ENCODE results near the gene KRT7.

The KRT7 gene

GRCh38 chr12:52259657-52260243 lies 26.7 kb downstream of the KRT7 start:
- no peak for TF ChIP-seq CTCF (IDR thresholded peaks at IDR 0.05; ENCODE audit: low read depth, low read length)
- no peak overlapping the region for H3K4me3 ChIP-seq (ENCODE audit: low read depth, low read length)

DNA sequence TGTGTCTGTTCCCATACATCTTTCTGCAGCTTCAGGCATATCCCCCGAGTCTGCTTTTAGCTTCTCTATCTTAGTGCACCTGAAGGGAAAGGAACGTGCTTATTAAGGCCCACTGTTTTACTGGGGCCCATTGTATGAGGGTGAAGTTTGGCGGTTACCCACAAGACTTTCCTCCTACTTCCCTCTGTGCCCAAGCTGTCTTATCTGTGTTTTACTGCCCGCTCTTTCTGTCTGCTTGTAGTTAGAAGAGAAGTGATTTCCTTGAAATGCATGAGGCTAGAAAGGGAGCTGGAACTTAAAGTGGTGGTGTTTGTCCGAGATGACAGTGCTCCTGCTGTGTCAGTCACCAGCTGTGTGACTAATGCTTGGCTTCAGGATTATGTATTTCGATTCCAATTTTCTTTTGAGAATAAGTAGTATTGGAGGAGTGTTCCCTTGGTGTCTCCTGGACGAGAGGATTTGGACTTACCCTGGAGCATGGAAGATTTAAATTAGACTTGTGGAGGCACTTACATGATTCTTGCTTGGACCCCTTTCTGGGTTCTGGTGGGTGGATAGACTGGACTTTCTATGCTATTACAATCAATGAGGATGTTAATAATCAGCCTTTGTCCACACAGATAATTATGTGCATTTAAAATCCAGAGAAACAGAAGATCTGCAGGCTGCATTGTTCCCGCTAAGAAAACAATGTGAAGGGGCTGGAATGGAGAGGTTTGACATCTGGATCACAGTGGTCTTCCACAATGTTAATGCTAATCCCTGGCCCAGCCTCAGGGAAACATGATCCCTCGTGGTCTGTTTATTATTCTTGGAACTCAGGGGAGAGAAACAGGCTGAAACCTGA lies 27.5 kb downstream of the KRT7 start:
- no peak overlapping the region for H3K4me3 ChIP-seq (ENCODE audit: low read depth, low read length)
- no peak for TF ChIP-seq CTCF (IDR thresholded peaks at IDR 0.05; ENCODE audit: low read depth, low read length)

GRCh38 chr12:52261208-52261484 lies 28.1 kb downstream of the KRT7 start:
- no peak overlapping the region for H3K4me3 ChIP-seq (ENCODE audit: low read depth, low read length)
- no peak for TF ChIP-seq CTCF (IDR thresholded peaks at IDR 0.05; ENCODE audit: low read depth, low read length)

GRCh38 chr12:52262286-52262685 lies 29.2 kb downstream of the KRT7 start:
- TF ChIP-seq CTCF (IDR thresholded peaks at IDR 0.05; ENCODE audit: low read depth, low read length) = no peak
- no peak overlapping the region for H3K4me3 ChIP-seq (ENCODE audit: low read depth, low read length)

DNA sequence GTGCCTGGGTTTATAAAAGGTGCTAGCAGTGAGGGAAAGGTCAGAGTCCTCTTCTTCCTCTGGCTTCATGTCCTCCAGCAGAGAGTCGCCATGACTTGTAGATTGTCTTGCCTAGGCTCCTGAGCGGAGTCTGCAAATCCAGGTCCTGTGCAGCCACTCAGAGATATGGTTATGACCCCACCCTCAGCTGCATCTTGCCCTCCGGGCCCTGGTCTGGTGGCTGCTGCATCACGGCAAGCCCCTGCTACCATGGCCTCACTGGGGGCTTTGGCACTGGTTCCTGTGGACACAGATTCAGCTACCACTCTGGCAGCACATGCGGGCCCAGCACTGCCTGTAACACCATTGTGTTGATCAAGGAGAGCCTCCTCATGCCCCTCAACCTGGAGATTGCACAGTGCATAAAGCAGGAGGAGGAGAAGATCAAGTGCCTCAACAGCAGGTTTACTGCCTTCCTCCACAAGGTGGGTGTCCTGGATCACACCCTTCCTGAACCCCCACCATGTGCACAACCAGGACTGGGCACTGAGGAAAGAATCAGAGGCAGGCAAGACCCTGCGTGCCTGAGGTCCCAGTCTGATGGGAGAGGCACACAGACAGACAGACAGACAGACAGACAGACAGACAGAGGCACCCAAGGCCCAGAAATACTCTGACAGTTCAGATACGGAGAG lies 30.9 kb downstream of the KRT7 start:
- TF ChIP-seq CTCF (IDR thresholded peaks at IDR 0.05; ENCODE audit: low read depth, low read length) = no peak

GRCh38 chr12:52264435-52264825 lies 31.4 kb downstream of the KRT7 start:
- TF ChIP-seq CTCF (IDR thresholded peaks at IDR 0.05; ENCODE audit: low read depth, low read length) = no peak
- H3K4me3 ChIP-seq (ENCODE audit: low read depth, low read length) = no peak overlapping the region

More for the DNA sequence above, 30.9 kb downstream of the KRT7 start:
- H3K4me3 ChIP-seq (ENCODE audit: low read depth, low read length) = no peak overlapping the region

- H3K4me3 ChIP-seq (ENCODE audit: low read depth, low read length) = no peak overlapping the region
- no peak for TF ChIP-seq CTCF (IDR thresholded peaks at IDR 0.05; ENCODE audit: low read depth, low read length)
Measured at GRCh38 chr12:52266514-52266913, 33.5 kb downstream of the KRT7 start.
